Adrenal gland (tissue), 12 donors: ENCODE results near the gene AMOT. TPM values are rescaled to one million over a fixed set of nuclear protein-coding genes. Genes with fewer than 3 reads are reported as not detected.

Source experiments
- DNase-seq, 7 donors: peaks; one replicate each; pipeline ENCODE4 v3.0.0-alpha.2; 2019 to 2020
- H3K27ac ChIP-seq, 5 donors: fragments of 200-600 bp; sonication (generic) in 4 of 5; 1 replicate in 3 of 5; 2 replicates in 2 of 5; pipeline versions ENCODE4 v1.5.1 to v1.8.0; 2016 to 2020; ENCODE audit warnings: mild to moderate bottlenecking in 1 of 5
- H3K27me3 ChIP-seq: fragments of 200-600 bp; 2 replicates; pipeline ENCODE4 v1.8.0; 2021
- H3K36me3 ChIP-seq, 2 donors: fragments of 200-600 bp; replicated peaks in 1 of 2; 1 replicate in 1 of 2; 2 replicates in 1 of 2; pipeline versions ENCODE4 v1.5.1 to v1.8.0; 2018 to 2022
- H3K4me1 ChIP-seq, 2 donors: fragments of 200-600 bp; replicated peaks in 1 of 2; 1 replicate in 1 of 2; 2 replicates in 1 of 2; pipeline versions ENCODE4 v1.5.1 to v1.8.0; 2018 to 2021
- H3K4me3 ChIP-seq, 4 donors: fragments of 200-600 bp; sonication (generic) in 3 of 4; one replicate each; pipeline ENCODE4 v1.5.1; 2016 to 2018
- H3K9me3 ChIP-seq, 3 donors: fragments of 200-600 bp; sonication (generic) in 1 of 3; replicated peaks in 1 of 3; 1 replicate in 2 of 3; 2 replicates in 1 of 3; pipeline versions ENCODE4 v1.5.1 to v1.8.0; 2016 to 2021
- POLR2A ChIP-seq, 2 donors: fragments of 450-650 bp; IDR thresholded peaks; one replicate each; pipeline ENCODE4 v1.6.1; 2017; ENCODE audit warnings: antibody characterized with exemption in 2 of 2, mild to moderate bottlenecking in 2 of 2, moderate library complexity in 1 of 2
- WGBS, 4 donors: extraction: QIAGEN DNeasy Blood & Tissue Kit in 2 of 4; methylation state at CpG; one replicate each; pipeline versions ENCODE4 v1.1.5 to v1.1.7; 2013 to 2017; 5-methylcytosine and 5-hydroxymethylcytosine counted together
- intact Hi-C, 2 donors: fragments of 100-400 bp; cut with DNase I; formaldehyde crosslinking; loops; one replicate each; pipeline versions ENCODE4 v1.14.1 to v1.15.0; 2022 to 2023
- polyA plus RNA-seq, 3 donors: library from polyadenylated mRNA; stranded (reverse); fragments of 200-250 nt in 2 of 3; fragments of 350-450 nt in 1 of 3; fragmentation: Illumina TruSeq in 1 of 3; extraction: RNeasy Lipid Tissue Mini Kit (QIAGEN cat#74804) in 1 of 3; gene quantifications; one replicate each; pipeline ENCODE4 v1.2.3, GENCODE V29; 2013 to 2014
- total RNA-seq, 9 donors: library from RNA; depleted of rRNA in 4 of 9; stranded (reverse); fragments of >200 nt in 4 of 9; fragments of 120-200 nt in 1 of 9; fragmentation: NEBNext Ultra II Directional in 1 of 9; extraction: Animal tissue kit (Norgen Biotek cat#: 25700) in 1 of 9; gene quantifications; one replicate each; pipeline versions ENCODE4 v1.1.0 to v1.2.4, GENCODE V29; 2013 to 2023
- TF ChIP-seq, protein P1 (sequence below), 6 experiments: fragments of 450-650 bp in 4 of 6; fragments of 200-600 bp in 2 of 6; sonication (generic) in 1 of 6; IDR thresholded peaks; 1 replicate in 5 of 6; 2 replicates in 1 of 6; pipeline versions ENCODE4 v1.5.1 to v1.8.0; 2016 to 2021; ENCODE audit warnings: antibody characterized with exemption in 6 of 6, mild to moderate bottlenecking in 2 of 6, moderate library complexity in 1 of 6
- donor health status: healthy with polysubstance abuse.
- donor health status: Bipolar disorder and iron deficiency.
- donor health status: DM: yes; HTN: yes; CAD: no.
- donor health status: DM: no; HTN: no; CAD: no.
- donor health status: DM: no; HTN: no; CAD: no.
- donor health status: DM: yes; HTN: yes; CAD: no.

AMOT gene
- total and polyA plus RNA-seq, 12 donors, result 0.61 to 11.7 (median 5.6) TPM

DNA sequence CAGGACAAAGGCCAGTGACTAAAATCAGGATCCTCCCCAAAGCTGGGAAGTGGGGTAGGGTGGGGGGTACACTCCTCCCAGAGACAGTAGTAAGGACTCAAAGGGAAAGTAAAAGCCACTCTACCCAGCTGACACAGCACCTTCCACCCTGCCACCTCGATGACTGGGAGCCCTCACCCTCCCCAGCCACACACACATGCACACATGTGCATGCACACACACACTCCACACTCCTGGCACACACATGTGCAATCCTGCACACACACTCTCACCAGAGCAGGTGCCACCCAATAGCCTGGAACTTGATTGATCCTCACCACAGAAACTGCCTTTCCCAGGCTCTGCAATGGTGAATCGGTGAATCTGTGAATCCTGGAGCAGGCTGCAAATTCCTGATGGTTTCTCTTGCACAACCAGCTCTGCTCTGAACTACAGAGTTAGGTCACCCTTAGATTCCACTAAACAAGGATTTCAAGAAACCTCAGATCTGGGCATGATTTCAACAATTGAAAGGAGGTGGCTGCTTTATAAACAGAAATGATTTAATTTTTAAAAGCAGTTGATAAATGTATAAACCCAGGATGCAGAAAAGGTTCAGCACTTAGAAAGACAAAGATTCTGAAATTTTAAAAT, 21.5 kb downstream of the AMOT start:
- TF ChIP-seq POLR2A (IDR thresholded peaks at IDR 0.05), result no peak
- TF ChIP-seq, protein P1, sequence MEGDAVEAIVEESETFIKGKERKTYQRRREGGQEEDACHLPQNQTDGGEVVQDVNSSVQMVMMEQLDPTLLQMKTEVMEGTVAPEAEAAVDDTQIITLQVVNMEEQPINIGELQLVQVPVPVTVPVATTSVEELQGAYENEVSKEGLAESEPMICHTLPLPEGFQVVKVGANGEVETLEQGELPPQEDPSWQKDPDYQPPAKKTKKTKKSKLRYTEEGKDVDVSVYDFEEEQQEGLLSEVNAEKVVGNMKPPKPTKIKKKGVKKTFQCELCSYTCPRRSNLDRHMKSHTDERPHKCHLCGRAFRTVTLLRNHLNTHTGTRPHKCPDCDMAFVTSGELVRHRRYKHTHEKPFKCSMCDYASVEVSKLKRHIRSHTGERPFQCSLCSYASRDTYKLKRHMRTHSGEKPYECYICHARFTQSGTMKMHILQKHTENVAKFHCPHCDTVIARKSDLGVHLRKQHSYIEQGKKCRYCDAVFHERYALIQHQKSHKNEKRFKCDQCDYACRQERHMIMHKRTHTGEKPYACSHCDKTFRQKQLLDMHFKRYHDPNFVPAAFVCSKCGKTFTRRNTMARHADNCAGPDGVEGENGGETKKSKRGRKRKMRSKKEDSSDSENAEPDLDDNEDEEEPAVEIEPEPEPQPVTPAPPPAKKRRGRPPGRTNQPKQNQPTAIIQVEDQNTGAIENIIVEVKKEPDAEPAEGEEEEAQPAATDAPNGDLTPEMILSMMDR (IDR thresholded peaks at IDR 0.05), result no peak
- DNase-seq, result no peak
- WGBS, 4 donors, result 38 to 61% (median 46%) methylated on average over 2 of the region's 2 CpGs; no CpG with 5 or more reads in 1 of the 4 donors
- Histone ChIP-seq H3K27ac (no peak overlapping the region), H3K36me3 (no peaks in the 10 kb centered on the region), H3K4me1 (no peaks in the 10 kb centered on the region), H3K4me3 (no peak overlapping the region), H3K27me3 (peaks cover 3% of the 10 kb centered on the region), H3K9me3 (no peaks in the 10 kb centered on the region)
- intact Hi-C loops, result no loop called here

- WGBS, 4 donors, result 56 to 82% (median 66%) methylated on average over 11 of the region's 11 CpGs
Measured at GRCh38 chrX:112818114-112819007, 22.3 kb downstream of the AMOT start.

GRCh38 chrX:112816908-112817307, 23.7 kb downstream of the AMOT start:
- Histone ChIP-seq H3K36me3 (no peaks in the 10 kb centered on the region), H3K4me1 (no peaks in the 10 kb centered on the region), H3K27ac (no peak overlapping the region), H3K4me3 (no peak overlapping the region), H3K27me3 (no peaks in the 10 kb centered on the region), H3K9me3 (no peaks in the 10 kb centered on the region)
- no peak for TF ChIP-seq POLR2A (IDR thresholded peaks at IDR 0.05)
- TF ChIP-seq, protein P1 (IDR thresholded peaks at IDR 0.05), result no peak
- intact Hi-C loops, result no loop called here
- no peak for DNase-seq
- WGBS, 4 donors, result 51 to 86% (median 76%) methylated on average over 2 of the region's 2 CpGs

More at GRCh38 chrX:112818114-112819007, 22.3 kb downstream of the AMOT start:
- H3K9me3 ChIP-seq, result no peaks in the 10 kb centered on the region
- H3K27ac ChIP-seq, result no peak overlapping the region
- TF ChIP-seq, protein P1 (IDR thresholded peaks at IDR 0.05), result no peak
- no peak for TF ChIP-seq POLR2A (IDR thresholded peaks at IDR 0.05)
- no peak overlapping the region for H3K4me3 ChIP-seq
- no peak for DNase-seq
- H3K4me1 ChIP-seq, result no peaks in the 10 kb centered on the region
- no peaks in the 10 kb centered on the region for H3K36me3 ChIP-seq
- H3K27me3 ChIP-seq, result peaks cover 3% of the 10 kb centered on the region
- intact Hi-C loops, result no loop called here

- TF ChIP-seq, protein P1 (IDR thresholded peaks at IDR 0.05), result no peak
- no peak for TF ChIP-seq POLR2A (IDR thresholded peaks at IDR 0.05)
- DNase-seq, result no peak
- Histone ChIP-seq H3K36me3 (no peaks in the 10 kb centered on the region), H3K27ac (no peak overlapping the region), H3K27me3 (no peaks in the 10 kb centered on the region), H3K9me3 (no peaks in the 10 kb centered on the region), H3K4me1 (no peaks in the 10 kb centered on the region), H3K4me3 (no peak overlapping the region)
- WGBS, 4 donors, result 66 to 93% (median 84%) methylated on average over 2 of the region's 2 CpGs
- intact Hi-C loops, result no loop called here
Measured at GRCh38 chrX:112814496-112814895, 26.1 kb downstream of the AMOT start.
